H1 (cell line): ENCODE results near the gene ARHGAP27. TPM values are rescaled to one million over a fixed set of nuclear protein-coding genes. Genes with fewer than 3 reads are reported as not detected.

Source experiments
- CREB1 ChIP-seq: IDR thresholded peaks from 2 replicates; pipeline ENCODE4 v1.6.1; 2012; ENCODE audit warnings: inconsistent platforms
- RXRA ChIP-seq: IDR thresholded peaks from 2 replicates; pipeline ENCODE4 v1.6.1; 2011; ENCODE audit warnings: low read depth, mild to moderate bottlenecking, low read length, moderate library complexity; ENCODE audit not compliant: insufficient read depth
- SP2 ChIP-seq: IDR thresholded peaks from 2 replicates; pipeline ENCODE4 v1.6.1; 2012; ENCODE audit warnings: mild to moderate bottlenecking, low read length, inconsistent platforms
- SUZ12 ChIP-seq: fragments of 200-600 bp; sonication (generic); IDR thresholded peaks from 2 replicates; pipeline ENCODE4 v1.6.1; 2012; ENCODE audit warnings: mild to moderate bottlenecking, inconsistent platforms, low read length, moderate library complexity, mixed read lengths
- TAF7 ChIP-seq: optimal IDR thresholded peaks from 2 replicates; pipeline ENCODE3; 2011; ENCODE audit warnings: low read depth, mild to moderate bottlenecking, inconsistent platforms, low read length, moderate library complexity, borderline replicate concordance
- TBP ChIP-seq: IDR thresholded peaks from 2 replicates; pipeline ENCODE4 v1.6.1; 2011; ENCODE audit warnings: low read depth, low read length, improper control_type of control experiment
- polyA plus RNA-seq, 7 experiments: library from polyadenylated mRNA; depleted of rRNA in 3 of 7; stranded (reverse) in 5 of 7; unstranded in 2 of 7; fragments of >200 nt in 5 of 7; fragments of 200-250 nt in 2 of 7; gene quantifications; 1 replicate in 5 of 7; 2 replicates in 1 of 7; 4 replicates in 1 of 7; pipeline versions ENCODE4 v1.2.1 to v1.2.3, GENCODE V29; 2011 to 2013; ENCODE audit warnings: missing spikeins in 2 of 7, mixed read lengths in 2 of 7
- total RNA-seq: library from RNA; stranded (reverse); fragmentation: NEBNext Ultra II Directional; extraction: Animal tissue kit (Norgen Biotek cat#: 25700); gene quantifications from 2 replicates; pipeline ENCODE4 v1.2.1, GENCODE V29; 2021
- TF ChIP-seq, protein P1 (sequence below): IDR thresholded peaks from 2 replicates; pipeline ENCODE4 v1.6.1; 2011; ENCODE audit warnings: low read length, improper control_type of control experiment

The ARHGAP27 gene
- total and polyA plus RNA-seq, 2 of the 8 experiments (the other 6 are each of a cell fraction or from before 2014, with no cell fraction given) = 11.6 to 13.1 TPM

GRCh38 chr17:45423975-45424335 lies 8.7 kb downstream of the ARHGAP27 start (continued):
- TF ChIP-seq CREB1 (no peak), SUZ12 (no peak), RXRA (no peak), SP2 (no peak), TAF7 (no peak), TBP (no peak)
- TF ChIP-seq, protein P1, sequence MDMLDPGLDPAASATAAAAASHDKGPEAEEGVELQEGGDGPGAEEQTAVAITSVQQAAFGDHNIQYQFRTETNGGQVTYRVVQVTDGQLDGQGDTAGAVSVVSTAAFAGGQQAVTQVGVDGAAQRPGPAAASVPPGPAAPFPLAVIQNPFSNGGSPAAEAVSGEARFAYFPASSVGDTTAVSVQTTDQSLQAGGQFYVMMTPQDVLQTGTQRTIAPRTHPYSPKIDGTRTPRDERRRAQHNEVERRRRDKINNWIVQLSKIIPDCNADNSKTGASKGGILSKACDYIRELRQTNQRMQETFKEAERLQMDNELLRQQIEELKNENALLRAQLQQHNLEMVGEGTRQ = no peak
